Measurements from ENCODE around the gene TRIO.

Gene TRIO

DNA sequence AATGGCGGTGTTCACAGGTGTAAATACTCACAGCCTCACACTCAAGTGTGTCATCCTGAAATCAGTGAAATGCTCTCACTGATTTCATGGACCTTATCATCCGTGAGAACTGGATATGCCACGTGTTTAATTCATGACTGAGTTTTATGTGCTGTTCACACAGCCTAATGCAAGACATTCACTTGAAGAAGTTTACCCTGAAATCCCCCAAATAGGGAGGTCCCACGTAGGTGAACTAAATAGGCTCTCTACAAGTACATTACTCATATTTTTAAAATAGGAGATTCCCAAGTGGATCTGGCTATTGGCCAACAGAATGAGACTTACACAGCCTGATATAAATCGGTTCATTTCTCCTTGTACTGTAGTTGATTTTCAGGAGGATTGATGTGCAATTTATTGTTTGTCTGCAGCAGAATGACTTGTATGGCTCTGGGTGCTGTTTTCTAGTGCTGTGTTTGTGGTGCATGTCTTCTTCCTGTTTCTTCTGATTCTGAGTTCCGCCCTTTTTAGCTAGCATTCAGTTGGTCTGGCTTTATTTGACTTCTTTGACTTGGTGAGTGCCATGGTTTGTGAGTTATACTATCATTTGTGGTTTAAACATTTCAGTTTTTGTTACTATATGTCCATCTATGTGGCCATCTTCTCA lies 25.1 kb downstream of the TRIO start:
- DNase-seq (ENCODE audit: low read depth) = no peak

DNA sequence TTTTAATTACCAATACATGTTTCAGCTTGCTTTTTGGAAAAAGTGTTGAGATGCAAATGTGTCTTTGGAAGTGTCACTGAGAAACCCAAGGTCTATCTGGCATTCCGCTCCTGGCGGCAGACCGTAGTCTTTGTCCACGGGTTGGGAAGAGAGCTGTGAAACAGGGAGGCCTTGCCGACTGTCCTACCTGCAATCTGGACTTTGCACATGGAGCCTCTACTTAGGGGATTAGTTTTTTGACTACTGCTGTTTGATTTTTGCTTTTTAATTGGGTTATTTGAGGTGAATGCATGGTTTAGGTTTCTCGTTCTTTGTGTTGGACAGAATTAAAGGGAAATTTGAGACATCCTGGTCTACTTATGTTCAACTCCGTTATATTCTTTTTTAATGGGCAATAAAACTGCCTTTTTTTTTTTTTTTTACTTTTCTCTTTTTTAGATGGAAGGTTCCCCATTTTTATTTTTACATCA lies 25.7 kb downstream of the TRIO start:
- no peak for DNase-seq (ENCODE audit: low read depth)

DNA sequence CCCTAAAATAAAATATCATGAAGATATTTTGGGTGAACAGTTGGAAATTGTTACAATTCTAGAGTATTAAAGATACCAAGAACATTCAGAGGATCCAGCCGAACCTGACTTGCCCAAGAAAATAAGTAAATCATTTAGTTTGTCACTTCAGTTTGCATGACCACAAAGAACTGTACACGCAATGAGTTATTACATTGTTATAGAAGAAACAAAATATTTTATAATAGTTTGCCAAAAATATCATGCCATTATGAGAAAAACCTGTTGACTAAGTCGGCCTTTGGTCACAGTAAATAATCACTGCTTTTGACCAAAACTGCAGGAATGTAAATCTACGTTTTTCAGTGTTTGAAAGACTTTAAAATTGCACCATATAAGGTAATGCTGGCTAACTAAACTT lies 27.9 kb downstream of the TRIO start:
- DNase-seq (ENCODE audit: low read depth) = peak; percentile 75

DNA sequence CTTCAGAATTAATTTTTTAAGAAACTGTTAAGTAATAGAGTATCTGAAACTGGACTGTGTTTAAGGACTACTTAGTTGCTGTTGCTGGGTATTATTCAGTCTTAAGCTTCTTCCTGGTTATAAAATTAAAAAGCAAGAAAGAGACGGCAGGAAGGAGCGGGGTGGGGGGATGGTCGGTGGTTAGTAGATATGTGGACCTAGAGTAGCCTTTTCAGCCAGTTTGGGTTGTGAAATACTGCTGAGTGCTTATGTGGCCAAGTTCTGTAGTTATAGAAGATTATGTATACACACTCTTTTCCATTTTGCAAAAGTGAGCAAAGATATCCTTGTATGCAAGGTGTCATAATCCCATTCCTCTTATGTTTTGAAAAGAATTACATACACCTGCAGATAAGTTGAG lies 28.5 kb downstream of the TRIO start:
- no peak for DNase-seq (ENCODE audit: low read depth)

DNA sequence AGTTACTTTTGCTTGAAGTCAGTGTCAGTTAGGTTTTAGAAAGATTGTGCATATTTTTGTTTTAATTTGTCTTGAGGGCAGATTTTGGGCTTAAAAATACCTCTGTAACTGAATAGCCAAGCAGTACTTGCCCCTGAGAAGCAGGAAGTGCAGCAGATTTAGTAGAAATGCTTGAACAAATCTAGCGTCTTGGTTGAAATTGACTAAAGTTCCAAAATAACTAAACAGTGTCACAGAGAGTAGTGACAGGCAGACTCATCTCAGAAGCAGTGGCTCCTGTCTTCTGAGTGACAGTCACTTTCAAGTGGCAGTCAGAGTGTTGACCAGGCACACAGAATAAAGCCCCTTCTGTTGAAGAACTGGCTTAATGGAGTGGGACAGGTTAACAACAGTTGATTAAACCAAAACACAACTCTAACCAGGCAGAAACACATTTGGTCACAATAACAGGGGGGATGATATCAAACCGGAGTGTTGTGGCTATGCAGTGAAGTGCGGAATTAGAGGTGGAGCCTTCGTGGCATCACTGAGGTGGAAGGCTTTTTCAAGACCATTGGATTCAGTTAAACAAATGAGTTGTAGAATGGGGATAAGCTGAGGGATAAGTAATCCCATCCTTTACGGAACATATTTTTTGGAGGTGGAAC lies 29.1 kb downstream of the TRIO start:
- DNase-seq (ENCODE audit: low read depth) = no peak

DNA sequence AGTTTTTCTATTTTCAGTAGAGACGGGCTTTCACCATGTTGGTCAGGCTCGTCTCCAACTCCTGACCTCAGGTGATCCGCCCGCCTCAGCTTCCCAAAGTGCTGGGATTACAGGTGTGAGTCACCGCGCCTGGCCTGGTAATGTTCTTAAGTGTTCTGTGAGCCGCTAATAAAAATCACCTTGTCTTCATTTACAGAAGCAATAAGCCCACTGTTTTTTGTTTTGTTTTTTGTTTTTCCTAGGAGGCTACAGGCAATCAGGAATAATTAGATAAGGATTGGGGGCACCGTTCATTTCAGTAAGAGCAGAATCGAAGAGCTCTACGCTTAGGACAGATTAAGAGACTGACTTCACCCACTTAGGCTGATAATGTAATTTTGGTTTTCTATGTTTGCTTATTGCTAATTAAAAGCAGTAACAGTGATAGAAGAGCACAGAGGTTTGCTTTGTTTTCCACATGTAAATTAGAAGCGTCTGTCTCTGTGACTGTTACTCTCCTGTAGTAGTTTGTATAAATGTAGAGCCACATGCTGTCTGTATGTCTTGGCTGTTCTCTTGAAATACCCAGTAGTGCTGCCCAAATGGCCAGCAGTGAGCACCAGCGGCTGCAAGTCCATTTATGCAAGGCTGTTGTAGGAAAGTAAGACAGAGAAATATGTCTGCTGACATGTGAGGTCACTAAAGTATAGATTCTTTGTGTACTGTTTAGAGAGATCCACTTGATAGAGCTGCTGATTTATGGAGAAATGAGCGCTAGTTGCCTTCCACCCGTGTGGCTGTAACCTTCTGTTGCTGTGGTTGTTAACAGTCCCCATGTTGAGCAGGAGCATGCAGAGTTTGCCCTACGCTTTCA lies 30.5 kb downstream of the TRIO start:
- no peak for DNase-seq (ENCODE audit: low read depth)

DNA sequence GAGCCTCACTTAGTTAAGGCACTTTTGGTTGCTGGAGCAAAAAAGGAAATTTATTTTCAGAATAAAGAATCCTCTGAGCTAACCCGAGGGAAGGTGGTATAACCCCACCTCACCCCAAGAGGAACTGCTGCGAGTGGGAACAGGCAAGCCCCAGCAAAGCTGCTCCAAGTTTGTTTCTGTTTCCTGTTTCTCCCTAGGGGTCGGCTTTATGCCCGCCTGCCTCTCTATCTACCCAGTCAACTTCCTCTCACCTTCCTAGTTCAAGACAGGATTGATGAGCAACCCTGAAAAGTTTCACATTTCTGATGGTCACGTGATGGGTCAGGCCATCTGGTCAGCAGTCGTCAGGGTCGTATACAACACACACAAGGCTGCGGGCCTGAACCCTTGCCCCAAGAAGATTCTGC lies 31.1 kb downstream of the TRIO start:
- no peak for DNase-seq (ENCODE audit: low read depth)

DNA sequence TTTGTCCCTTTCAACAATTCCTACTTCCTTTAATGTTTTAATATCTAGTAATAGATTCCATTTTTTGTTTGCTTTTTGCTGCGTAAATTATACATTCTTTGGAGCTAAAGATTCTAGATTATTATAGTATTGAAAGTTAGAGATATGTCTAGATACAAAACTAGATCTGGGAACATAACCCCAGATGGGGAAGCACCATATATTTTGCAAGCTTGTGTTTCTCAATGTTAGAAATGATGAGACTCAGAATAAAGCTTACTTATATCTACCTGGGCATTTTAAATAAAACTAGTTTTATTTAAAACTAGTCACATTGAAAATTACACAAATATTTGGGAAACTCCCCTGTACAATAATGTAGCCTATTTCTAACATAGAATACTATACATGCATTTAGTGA lies 32.2 kb downstream of the TRIO start:
- no peak for DNase-seq (ENCODE audit: low read depth)

DNA sequence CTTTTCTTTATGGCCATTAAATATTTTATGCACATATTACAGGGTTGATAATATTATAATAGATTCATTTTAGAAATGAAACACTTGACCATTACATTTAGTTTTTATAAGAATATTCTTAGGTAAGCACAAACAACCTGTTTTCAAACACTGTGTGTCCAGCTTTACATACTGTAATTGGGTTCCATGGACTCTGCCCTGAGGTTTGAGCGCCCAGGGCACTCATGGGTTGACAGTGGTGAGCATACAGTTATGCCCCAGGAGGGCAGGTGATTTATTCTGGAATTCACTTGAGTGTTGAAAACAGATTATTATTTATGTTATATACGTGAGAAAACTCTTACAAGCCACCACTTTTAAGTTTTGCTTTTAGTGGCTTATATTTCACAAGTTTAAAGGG lies 33.7 kb downstream of the TRIO start:
- no peak for DNase-seq (ENCODE audit: low read depth)

DNA sequence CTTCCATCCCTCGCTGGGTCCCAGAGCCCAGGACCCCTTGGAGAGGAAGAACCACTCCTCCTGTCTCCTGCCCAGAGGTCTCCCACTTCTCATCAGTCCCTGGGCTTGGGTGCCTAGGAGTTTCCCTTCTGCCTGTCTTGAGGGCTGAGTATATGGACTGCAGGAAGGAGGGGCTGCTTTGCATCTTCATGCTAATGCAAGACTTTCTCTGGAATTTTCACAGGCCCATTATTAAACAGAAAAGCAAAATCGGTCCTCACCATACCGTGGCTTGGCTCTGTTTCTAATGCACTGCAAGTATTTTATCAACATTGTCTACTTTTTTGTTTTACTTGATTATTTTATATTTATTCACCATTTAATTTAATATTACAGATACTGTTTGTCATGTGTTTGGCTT lies 34.5 kb downstream of the TRIO start:
- no peak for DNase-seq (ENCODE audit: low read depth)

DNA sequence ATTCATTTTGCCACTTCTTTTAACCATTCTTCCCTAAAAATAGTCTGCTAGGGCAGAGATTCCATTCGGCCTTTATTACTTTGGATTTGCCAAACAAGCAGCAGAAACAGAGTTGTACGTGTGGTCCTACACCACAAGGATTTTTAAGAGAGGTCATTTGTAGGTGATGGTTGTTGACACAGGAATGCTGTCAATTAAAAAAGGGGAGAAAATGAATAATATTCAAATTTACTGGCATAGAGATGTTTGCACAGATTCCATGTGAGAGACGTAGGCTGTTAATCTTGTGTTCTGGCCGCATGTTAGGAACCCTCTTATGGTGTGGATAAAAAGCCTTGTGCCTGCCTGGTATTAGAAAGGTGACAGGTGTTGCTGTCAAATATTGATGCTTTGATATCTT lies 34.9 kb downstream of the TRIO start:
- peak; percentile 39 for DNase-seq (ENCODE audit: low read depth)

DNA sequence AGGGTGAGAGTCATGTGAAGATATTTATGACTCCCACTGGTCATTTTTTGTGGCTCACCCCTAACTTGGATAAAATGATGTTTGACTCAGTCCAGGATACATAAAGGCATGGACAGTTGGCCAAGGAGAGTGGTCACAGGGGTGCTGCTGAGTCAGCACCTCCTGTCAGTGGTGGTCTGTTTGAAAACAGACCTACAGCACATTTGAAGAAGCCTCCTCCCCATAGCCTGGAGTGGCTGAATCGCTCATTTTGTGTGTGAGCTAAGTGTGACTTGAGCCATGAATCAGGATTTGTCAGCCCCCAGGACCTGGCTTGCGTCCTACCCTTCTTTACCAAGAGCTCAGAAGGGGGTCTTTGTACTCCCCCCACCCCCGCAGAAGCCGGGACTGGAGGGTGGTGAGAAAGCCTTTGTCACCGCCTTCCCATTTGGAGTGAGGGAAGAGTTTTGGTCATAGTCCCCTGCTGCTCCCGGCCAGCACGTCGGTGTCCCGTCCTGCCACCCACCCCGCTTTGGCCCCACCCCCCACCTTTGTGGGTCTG lies 35.6 kb downstream of the TRIO start:
- peak; percentile 78 for DNase-seq (ENCODE audit: low read depth)

DNA sequence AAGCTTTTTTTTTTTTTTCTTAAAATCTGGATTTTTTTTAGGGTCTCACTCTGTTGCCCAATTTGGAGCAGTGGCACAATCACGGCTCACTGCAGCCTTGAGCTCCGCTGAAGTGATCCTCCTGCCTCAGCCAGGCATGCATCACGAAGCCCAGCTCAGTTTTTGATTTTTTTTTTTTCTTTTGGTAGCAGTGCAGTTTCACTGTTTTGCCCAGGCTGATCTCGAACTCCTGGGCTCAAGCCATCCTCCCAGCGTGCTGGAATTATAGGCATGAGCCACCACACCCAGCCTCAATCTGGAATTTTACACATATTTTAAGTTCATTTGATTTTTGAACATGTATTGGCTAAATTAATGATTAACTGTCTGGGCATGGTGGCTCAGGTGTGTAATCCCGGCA lies 36.3 kb downstream of the TRIO start:
- DNase-seq (ENCODE audit: low read depth) = no peak

DNA sequence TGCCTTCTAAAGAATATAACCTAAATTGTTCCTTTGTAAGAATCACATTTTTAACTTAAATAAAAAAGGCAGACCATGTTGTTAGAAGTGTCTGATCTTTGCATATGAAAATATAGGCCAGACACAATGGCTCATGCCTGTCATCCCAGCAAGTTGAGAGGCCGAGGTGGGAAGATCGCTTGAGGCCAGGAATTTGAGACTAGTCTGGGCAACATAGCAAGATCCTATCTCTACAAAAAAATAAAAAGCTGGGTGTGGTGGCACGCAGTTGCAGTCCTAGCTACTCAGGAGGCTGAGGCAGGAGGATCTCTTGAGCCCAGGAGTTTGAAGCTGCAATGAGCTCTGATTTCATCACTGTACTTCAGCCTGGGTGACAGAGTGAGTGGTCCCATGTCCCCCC lies 37.3 kb downstream of the TRIO start:
- no peak for DNase-seq (ENCODE audit: low read depth)

DNA sequence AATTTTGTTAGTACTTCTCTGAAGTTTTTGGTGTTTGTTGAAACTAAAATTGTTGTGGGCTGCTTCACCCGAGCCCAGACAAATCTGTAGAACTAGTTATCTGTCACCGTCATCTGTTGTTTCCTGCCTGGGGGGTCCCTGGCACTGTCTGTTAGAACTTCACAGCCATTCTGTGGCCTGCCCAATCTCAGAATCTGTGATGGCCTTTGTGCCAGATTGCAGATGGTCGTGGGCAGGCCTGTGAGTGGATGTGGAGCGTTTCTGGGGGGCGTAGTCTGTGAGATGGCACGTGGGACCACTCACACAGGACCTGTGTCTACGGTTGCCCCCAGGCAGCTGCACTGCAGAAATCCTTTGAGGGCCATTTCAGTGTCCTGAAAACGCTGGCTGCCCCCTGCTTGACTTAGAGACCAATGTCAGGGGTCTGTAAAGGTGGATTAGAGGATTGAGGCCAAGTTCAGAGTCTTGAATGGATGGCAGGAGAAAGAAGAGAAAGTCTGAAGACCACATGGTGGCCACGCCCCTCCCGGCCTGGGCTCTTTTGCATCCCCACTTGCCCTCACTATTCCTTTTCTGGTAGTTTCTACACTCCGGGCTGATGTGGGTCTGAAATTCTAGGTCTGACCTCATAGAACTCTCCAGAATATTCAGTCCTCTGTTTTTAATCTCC lies 38.3 kb downstream of the TRIO start:
- no peak for DNase-seq (ENCODE audit: low read depth)

DNA sequence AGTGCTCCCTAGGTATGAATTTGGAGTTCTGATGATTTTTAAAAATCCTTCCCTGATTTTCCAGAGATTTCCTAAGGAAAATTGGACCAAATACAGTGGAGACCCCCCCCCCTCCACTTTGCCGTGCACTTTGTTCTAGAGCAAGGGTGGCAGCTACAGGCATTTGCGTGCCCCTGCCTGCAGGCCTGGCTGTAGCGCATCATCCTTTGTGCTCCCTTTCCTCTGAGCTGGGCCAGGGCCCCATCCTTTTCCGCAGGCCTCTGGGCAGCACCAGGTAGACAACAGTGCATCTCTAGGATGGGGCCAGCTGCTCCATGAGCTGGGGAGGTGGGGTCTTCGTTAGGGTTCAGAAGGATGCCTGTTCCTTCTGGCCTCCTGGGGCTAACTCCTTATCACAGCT lies 39.6 kb downstream of the TRIO start:
- DNase-seq (ENCODE audit: low read depth) = no peak

DNA sequence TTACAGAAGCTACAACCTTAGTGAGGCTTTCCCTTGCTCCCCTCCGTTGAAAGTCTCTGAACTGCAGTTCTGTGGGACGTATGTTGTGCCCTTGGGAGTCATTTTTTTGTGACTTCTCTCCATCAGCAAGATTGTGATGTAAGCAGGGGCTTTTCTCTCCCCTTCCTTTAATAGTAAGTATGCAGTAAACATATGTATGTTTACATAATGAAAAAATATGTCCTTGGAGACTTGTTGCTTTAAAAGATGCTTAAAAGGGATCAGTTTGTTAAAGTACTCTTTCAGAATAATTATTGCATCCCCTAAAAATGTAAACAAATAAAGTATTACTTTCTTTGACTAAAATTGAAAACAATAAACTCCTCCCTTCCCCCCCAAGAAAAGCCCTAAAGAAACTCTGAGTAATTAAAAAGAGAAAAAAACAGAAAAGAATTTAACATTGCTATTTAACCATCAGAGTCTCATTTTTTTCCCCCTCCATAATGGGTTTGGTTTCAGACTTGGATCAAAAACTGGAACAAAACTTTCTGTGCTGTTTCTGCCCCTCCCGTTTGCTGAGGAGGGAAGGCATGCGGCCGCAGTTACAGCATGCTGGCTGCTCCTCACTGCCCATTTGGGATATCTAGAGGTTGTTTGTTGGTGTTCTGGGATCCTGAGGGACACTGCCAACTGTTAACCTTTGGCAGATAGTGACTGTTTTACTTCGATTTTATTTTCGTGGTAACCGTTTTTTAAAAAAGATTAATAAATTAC lies 40.2 kb downstream of the TRIO start:
- DNase-seq (ENCODE audit: low read depth) = no peak

DNA sequence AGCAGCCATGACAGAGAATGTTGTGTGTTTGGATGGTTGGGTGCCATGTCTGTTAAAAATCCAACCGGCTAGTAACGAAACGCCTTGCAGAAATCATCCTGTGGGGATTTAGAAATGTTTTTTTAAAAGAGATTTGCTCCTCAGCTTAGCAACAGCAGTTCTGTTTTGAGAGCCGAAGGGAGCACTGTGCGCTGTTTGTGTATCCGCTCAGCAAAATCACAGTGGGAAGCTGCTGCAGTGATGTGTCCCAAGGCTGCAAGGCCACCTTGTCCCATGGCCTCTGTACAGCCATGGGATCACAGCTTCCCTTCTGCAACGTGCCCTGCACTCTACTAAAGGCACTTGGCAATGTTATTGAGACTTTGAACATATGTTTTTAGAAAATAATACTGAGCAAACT lies 40.9 kb downstream of the TRIO start:
- no peak for DNase-seq (ENCODE audit: low read depth)

DNA sequence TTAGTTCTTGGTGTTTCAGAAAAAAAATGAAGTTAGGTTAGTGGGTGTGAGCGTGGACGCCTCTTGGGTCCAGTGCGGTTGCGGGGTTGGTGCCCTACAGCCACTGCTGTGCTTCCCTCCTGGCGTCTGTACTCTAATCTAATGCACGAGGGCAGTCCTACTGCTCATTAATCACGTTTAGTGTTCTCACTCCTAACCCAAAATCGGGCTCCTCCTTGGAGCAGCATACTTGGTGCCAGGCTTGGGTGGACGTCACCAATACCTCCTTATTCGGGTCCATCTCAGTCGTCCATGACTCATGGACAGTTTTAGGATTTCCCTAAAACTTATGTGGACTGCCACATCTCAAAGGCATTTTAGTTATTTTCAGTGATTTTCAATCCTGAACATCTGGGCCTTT lies 41.6 kb downstream of the TRIO start:
- peak; percentile 73 for DNase-seq (ENCODE audit: low read depth)

DNA sequence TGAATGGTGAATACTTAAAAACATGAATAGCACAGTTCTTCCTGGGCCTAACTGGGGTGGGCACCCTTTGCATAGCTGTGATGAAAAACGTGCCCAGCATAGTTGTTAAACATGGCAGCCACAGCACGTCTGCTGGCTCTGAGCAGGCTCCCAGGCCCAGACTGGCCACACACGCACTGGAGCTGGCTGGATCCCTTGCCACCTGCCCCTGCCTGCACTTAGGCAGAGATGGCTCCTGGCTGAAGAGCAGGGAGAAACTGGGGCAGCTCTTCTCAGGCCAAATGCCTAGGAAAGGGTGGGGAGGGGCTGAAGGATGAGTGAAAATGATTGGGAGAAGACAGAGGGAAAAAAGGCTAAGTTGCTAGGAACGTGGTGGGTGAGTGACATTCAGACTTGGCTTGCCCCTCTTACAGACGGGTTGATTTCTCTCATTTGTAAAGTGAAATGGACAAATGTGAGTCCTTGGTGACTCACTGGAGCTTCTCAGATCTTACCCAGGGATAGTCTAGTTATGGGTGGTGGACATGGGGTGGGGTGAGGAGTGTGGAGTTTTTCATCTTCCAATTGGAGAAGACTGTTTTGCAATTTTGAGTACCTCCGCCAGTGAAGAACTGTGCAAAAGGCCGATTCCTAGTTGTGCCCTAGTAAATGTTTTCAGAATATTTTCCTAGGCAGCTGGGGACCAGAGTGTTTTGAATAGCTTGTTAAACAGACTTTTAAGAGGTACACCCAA lies 42.4 kb downstream of the TRIO start:
- DNase-seq (ENCODE audit: low read depth) = peak; percentile 59
